Hypothalamus (tissue), 51 donors: ENCODE results near the gene C1orf174.

ENCODE experiments used
- DNase-seq, 51 donors: peaks; one replicate each; lab custom pipeline; 2025; lab: John Stamatoyannopoulos, UW

The C1orf174 gene

GRCh38 chr1:3900150-3900968, at the start of gene C1orf174:
C1orf174 (minus strand) TSS chr1:3900272; CDS start chr1:3900186, 86 bp downstream.
- peak; percentile 87 to 100 (median 98) for DNase-seq

DNA sequence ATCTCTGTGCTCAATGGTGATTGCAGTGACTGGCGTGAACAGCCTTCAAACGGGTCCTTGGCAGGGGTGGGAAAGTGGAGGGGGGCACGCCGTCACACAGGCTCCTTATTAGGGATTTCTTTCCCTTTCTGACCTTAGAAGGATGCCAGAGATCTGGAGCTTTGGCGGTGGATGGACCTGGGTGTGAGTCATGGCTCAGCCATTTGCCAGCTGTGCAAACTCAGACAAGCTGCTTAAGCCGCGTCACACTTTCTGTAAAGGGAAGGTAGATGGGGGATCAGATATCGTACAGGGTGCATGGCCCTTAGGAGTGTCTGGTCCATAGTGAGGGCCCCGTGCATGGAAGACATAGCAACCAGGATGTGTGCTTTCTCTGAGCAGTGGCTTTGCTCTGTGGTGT, 48.3 kb upstream of the C1orf174 start:
- no peak for DNase-seq

GRCh38 chr1:3945916-3946840, 46.1 kb upstream of the C1orf174 start:
- DNase-seq: no peak

DNA sequence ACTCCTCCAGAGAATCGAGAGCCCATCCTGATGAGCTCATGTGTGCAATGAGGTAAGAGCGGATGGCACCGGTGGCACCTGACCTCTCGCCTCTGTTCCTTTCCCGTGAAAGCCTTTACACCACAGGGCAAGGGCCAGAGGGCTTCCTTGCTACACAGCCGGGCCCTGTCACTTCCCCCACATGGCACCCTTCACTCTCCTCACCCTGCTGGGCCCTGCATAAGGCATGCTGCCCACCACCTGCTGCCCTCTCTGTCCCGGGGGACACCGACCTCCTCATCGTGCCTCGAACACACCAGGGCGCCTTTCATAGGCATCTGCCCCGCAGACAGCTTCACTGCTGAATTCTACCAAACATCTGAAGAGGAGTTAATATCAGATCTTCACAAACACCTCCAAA, 45.1 kb upstream of the C1orf174 start:
- no peak for DNase-seq

DNA sequence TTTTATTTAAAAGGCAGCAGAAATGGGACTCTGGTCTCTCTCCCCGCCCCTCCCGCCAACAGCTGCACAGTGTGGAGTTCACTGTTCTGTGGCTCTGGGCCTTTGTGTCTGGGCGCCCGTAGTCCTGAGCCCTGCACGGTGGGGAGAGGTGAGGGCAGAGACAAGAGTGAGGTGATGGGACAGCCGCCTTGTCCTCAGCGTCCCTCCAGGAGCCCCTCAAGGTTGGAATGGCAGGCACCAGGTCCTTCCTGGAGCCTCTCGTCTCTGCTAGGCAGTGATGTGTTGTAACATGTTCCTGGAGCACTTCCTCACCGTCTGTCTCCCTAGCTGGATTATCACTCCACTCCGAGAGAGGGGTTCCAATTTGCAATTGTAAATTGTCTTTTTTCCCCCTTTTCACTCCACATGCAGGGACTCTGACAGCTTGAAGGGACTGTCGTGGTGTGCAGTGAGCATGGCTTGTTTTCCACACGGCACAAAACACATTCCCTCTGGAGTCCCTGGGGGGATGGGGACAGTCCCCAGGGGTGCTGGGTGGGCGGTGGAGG, 44.6 kb upstream of the C1orf174 start:
- DNase-seq: no peak

DNA sequence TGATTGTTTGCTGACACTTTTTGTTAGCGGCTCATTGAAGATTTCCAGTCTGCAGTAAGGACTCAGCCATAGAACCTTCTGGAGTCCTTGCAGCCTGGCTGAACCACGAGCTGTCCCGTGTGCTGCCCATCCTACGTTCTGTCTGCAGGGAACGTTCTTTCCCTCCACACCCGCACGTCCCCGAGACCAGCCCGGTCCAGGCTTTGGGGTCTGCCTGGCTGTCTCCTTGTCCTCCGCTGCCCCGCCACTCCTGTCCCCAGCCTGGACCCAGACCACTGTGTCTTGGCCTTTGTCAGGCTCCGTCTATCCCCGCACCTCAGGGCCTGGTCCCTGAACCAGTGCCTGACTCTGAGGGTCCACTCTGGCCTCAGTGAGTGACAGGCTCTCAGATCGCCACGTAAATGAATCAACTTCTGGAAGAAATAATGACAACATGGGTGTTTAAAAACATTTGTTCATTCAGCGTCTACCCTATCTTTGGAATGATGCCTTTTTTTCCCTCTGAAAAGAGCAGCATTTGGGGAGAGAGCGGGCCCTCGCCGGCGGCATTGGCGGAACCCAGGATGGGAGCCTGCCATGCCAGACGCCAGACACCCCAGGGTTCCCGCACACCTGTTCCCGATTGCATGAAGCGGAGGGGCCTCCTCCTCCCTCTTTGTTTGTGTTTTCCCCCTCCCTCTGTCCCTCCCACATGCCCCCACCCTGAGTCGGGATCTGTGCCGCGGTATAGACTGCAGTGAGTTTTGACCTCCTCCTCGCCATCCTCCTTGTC, 43.9 kb upstream of the C1orf174 start:
- DNase-seq: no peak

GRCh38 chr1:3943123-3943431, 43.0 kb upstream of the C1orf174 start:
- no peak for DNase-seq

GRCh38 chr1:3942416-3943122, 42.5 kb upstream of the C1orf174 start:
- no peak for DNase-seq

DNA sequence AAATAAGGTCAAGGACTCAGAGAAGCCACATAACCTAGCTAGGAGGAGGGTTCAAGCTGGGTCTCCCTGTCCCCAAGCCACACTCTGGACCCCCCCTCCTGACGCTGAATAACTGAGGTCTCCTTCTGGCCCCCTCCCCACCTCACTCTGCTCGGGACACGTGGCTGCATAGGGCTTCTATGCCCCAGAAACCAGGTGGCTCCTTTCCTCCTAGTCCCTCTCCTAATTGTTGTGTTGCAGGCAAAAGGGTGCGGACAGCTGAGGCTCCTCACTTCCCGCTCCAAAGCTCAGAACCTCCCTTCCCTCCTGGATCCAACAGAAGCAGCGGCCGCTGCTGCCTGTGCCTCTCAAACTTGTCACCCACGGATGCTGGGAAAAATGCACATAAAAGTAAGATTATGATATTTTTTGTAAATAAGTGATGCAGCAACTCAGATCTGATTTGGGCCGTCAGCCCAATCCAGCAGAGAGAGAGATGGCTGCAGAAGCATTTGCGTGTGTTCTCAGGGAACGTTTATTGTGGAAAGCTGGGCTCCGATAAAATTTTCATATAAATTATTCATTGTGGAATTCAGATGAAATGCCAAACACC, 40.8 kb upstream of the C1orf174 start:
- DNase-seq: no peak

GRCh38 chr1:3940081-3940753, 40.1 kb upstream of the C1orf174 start:
- DNase-seq: peak in 7 of 51 donors; percentile 4 to 34 (median 10)

- no peak for DNase-seq
Observed at GRCh38 chr1:3939242-3940080, 39.4 kb upstream of the C1orf174 start.

DNA sequence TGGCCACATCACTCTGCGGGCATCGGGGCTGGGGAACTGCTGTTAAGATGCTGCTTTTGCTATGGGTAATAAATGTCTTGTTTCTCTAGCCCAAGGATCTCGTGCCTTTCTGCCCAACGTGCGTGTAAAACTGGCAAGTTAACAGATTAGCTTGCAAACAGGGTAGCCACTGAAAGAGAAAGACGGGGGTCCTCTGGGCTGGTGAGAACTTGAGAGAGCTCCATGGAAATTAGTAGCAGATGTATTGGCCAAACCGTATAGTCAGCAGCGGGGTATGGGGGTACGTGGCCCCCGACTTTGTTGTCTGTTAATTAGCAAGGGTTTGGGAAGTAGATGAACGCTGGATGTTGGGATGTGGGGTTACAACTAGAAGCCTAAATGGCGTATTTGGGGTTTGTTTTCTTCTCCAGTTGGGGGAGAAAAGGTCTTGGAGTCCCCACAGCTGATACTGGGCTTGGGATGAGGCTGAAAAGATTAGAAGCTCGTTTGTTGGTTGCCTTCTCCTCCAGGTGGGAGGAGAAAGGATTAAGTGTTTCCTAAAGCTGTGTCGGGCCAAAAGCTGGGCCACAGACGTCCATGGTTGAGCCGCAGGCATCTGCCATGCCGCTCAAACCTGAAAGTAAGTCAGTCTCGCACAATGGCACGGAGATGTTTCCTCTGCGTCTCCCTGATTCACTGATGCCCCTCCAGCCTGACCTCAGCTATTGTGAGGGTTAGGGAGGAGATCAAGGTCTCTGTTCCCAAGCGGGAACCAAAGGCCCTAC, 32.3 kb upstream of the C1orf174 start:
- DNase-seq: no peak

- no peak for DNase-seq
Observed at GRCh38 chr1:3931007-3931912, 31.2 kb upstream of the C1orf174 start.

DNA sequence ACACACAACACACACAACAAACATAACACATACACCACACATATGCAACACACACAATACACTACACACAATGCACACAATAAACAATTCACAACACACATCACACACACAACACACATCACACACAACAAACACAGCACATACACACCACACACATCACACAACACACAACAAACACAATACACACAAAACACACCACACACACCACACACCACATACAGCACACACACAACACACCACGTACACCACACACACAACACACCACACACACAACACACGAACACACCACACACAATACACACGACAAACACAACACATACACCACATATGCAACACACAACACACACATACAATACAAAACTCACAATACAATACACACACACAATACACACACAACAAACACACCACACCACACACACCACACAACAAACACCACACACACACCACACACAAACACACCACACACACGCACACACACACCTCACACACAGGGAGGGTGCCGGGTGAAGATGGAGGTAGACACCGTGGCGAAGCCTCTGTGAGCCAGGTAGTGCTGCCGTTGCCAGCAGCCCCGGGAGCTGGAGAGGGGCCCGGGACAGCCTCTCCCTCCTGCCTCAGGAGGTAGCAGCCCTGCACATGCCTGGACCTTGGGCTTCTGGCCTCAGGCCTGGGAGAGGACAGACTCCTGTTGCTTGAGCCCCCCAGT, 30.4 kb upstream of the C1orf174 start:
- DNase-seq: no peak

GRCh38 chr1:3929126-3929525, 29.1 kb upstream of the C1orf174 start:
- no peak for DNase-seq

- DNase-seq: no peak
Observed at GRCh38 chr1:3928586-3928985, 28.5 kb upstream of the C1orf174 start.
